EL (cell line): ENCODE data around the gene KCNE4.
A peak's percentile ranks its signal among the peaks of the same experiment; 100 is the strongest.

Experiments used
- DNase-seq: peaks from one replicate; pipeline ENCODE4 v3.0.0-alpha.2; 2016

Gene KCNE4

DNA sequence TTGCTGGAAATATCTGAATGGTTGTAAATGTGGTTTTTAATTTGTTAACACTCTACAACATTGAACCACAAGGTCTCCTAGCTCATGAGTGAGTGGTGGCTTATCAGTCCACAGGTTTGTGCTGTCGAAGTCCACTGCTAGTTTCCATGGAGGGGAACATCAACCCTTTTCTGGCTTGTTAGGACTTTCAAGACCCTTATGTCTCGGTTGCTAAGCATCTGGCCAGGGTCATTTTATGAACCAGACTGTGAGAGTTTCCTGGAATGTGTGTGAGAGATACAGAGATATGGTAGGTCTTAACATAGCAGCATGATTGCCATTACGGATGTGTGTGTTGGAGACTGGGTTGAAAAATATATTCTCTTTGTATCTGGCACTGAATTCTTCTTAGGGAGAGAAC, 36.9 kb downstream of the KCNE4 start:
- no peak for DNase-seq

DNA sequence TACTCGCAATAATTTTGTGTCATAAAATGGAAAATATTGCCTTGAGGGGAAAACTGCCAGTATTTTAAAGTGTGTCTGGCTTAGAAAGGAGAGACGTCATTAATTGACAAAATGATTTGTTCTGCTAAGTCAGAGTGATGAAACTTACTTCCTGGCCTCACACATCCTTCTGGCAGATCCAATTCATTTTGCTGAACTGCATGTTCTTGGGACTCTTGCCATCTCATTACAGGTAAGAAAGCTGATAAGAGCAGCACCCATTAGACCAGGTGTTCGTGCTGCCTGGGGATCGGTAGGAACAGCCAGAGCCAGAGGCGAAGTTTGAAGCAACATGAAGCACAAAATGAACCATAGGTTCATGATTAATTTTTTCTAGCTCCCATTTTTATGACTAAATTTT, 38.0 kb downstream of the KCNE4 start:
- no peak for DNase-seq

GRCh38 chr2:223090540-223091235, 38.7 kb downstream of the KCNE4 start:
- DNase-seq: no peak

- DNase-seq: no peak
Observed at GRCh38 chr2:223092667-223093066, 40.7 kb downstream of the KCNE4 start.

DNA sequence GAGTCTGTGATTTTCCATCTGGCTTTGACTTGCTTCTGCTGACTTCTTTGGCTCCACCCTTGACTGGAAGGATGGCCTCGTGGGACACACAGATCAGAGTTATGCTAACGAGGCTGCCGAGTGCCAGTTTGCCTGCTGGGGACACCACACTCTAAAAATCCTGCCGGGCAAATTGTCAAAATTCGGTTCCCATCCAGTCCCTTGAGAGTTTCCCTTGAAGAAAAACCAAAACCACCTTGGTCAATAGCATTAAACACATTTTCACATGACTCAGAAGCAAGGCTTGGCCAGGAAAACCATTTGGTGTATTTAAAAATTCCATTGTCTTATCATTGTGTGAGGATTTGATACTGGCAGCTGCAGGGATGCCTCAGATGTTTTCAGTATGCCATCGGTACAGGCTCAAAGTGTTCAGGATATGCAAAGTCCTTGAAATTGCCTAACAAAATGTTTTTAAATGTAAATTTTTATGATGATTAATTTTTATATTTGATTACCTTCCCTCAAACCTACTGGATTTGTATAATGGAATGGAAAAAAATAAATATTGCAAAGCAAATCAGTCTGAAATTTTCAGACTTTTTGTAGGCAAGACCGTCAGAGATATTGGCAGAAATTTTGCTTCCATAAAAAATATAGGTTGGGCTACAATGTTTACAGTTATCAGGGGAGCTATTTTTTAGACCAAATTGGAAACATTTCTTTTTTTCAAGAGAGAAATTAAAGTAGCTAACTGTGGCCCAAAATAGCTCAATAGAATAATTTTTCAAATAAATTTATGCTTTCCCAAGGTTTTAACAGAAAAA, 41.6 kb downstream of the KCNE4 start:
- peak; percentile 72 for DNase-seq

DNA sequence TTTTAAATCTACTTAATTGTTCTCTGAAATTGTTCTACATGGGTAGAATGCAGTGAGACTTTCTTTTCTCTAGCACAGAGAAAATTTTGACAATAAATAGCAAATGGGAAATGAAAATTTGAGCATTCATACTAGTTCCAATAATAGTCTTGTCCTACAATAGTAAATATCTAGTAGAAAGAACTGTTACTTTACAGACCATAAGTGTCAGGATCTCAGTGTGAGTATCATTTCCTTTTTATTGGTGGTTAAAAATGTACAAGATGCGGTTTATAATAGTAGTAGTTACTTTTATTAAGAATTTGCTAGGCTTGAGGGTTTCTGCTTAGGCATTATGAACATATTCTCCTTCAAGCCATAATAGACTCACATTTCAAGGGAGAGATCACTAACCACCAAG, 43.2 kb downstream of the KCNE4 start:
- no peak for DNase-seq

GRCh38 chr2:223096235-223096970, 44.4 kb downstream of the KCNE4 start:
- no peak for DNase-seq

- no peak for DNase-seq
Observed at GRCh38 chr2:223097888-223098383, 45.9 kb downstream of the KCNE4 start.

DNA sequence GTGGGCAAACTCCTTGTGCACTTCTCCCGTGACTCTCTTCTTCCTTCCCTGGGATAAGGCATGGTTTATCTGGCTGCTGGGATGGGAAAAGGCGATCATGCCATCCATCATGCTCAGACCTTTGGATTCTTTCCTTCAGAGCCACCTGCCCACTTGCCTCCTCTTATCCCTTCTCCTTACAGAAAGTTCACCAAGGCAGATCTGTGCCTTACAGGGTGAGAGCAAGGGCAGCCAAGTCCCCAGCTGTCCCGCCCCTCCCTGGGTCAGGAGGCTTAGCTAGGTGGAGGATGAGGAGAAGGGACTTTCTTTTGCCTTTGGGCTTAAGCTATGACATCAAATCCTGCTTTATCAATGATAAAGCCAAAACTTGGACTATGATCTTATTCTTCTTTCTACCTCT, 47.6 kb downstream of the KCNE4 start:
- no peak for DNase-seq

GRCh38 chr2:223100061-223100511, 48.1 kb downstream of the KCNE4 start:
- DNase-seq: peak; percentile 81

DNA sequence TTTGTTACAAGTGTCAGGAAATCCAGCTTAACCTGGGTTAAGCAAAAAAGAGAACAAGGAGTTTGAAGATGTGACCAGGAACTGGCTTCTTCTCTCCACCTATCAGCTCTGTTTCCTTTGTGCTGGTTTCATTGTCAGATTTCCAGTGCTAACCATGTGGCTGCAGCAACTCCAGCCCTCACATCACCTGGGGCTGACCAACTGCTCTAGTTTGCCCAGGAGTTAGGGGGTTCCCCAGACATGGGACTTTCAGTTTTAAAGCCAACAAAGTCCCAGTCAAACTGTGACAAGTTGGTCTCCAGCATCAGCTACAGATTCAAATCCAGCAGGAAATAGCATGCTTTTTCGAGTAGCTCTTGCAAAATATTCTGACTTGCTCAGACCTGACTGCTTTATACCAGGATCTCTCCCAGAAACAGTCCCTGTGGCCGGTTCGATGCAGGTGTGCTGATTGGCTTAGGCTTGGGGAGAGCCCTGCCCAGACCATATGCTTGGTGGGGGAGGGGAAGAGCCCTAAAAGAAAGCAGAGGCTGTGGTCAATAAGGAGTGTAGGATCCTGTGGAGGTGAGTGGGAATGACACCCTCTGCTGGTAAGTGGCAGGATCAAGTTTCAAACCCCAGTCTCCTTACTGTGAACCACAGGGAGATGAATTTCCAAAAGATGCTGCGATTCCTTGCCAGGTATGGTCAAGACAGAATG, 49.5 kb downstream of the KCNE4 start:
- DNase-seq: peak; percentile 53

GRCh38 chr2:223102040-223102400, 50.0 kb downstream of the KCNE4 start:
- DNase-seq: no peak

DNA sequence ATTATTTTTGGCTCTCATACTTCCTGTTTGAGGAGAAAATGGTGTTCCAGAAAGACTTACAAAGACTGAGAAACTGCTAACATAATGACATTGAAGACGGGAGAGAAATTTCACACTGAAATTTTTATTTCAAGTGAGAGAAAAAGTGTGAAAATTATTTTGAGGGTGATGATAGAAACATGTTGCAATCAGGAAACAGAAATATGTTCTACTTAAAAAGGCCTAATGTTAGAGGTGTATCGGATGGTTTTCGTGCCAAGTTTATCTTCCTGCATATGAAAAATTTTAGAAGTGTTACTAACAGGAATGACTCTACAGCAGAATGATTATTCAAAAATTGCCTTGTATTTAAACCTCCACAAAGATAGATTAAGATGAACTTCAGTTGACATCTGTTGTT, 50.5 kb downstream of the KCNE4 start:
- no peak for DNase-seq

DNA sequence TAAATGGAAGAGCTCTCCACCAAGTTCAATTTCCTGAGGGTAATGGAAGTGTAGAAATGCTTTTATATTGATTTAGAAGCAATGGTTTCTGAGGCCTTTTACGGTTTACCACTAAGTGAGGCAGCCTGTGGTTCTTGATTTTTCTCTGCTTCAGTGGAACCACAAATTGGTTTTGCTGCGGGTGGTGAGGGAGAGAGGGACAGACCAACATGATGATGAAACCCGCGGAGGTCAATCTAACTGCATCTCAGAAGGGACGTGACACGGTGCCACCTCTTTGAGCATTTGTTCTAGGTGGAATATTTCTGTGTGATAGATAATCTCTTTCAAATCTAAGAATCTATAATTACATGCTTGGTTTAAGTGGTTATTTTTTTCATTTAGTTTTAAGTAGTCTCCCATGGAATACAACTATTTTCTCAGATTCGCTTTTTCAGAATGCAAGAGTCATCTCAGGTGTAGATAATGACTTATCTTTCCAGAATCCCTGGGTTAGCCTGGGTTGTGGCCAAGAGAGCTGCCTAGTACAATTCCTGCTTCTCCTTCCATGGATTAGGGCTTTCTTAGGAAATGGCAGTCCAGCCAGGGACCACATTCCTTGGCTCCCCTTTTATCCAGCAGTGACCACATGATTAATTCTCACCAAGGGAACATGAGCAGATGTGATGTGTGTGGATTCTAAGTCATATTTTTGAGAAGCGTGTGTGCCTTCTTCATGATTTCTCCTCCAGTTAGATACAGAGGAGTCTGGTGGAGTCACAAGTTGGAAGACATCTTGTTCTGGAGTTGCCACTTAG, 52.5 kb downstream of the KCNE4 start:
- no peak for DNase-seq
